ENCODE data around the gene FRMD4A. TPM values are rescaled to one million over a fixed set of nuclear protein-coding genes. Genes with fewer than 3 reads are reported as not detected.
A peak's percentile ranks its signal among the peaks of the same experiment; 100 is the strongest.
"Not testable (repeated sequence)": the region's sequence is repeated elsewhere in the genome, so short reads cannot be mapped to it uniquely, and the experiment has no call there.

The FRMD4A gene
- total RNA-seq, 1 donor from 2014 or later = 236 TPM

GRCh38 chr10:13957856-13958255, 372.9 kb downstream of the FRMD4A start:
- TF ChIP-seq CTCF (IDR thresholded peaks at IDR 0.05) = no peak
- Mint-ChIP-seq H3K4me1 (ENCODE audit: unreplicated experiment) (peaks cover 90% of the 10 kb centered on the region), H3K27me3 (ENCODE audit: unreplicated experiment) (no peaks in the 10 kb centered on the region), H3K27ac (ENCODE audit: unreplicated experiment) (peak overlapping the region; percentile 92), H3K36me3 (ENCODE audit: unreplicated experiment) (peaks cover 23% of the 10 kb centered on the region), H3K9me3 (ENCODE audit: unreplicated experiment) (peaks cover 4% of the 10 kb centered on the region), H3K4me3 (ENCODE audit: unreplicated experiment) (no peak overlapping the region)
- DNase-seq (ENCODE audit: extremely low spot score, unreplicated experiment) = no peak

DNA sequence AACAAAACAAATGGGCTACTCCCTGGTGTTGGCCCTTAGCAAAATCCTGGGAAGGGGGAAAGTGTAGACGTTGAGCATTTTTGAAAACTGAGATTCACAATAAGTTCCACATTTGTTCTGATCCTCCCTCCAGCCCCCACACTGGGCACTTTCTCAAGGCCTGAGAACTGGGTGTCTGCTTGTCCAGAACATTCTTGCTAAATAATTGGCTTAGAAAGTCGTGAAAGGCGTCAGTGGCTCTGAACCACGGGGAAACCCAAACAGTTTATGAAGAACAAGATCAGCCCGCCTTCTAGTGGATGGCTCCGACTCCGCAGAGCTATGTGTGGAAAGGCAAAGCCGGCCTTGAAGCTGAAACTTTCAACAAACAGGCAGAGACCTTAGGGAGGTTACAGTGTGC, 373.9 kb downstream of the FRMD4A start:
- peak; percentile 7 for TF ChIP-seq CTCF (IDR thresholded peaks at IDR 0.05)
- Mint-ChIP-seq H3K27me3 (ENCODE audit: unreplicated experiment) (no peaks in the 10 kb centered on the region), H3K4me3 (ENCODE audit: unreplicated experiment) (no peak overlapping the region), H3K36me3 (ENCODE audit: unreplicated experiment) (peaks cover 22% of the 10 kb centered on the region), H3K4me1 (ENCODE audit: unreplicated experiment) (peaks cover 80% of the 10 kb centered on the region), H3K27ac (ENCODE audit: unreplicated experiment) (peak overlapping the region; percentile 92), H3K9me3 (ENCODE audit: unreplicated experiment) (peaks cover 4% of the 10 kb centered on the region)
- DNase-seq (ENCODE audit: extremely low spot score, unreplicated experiment) = no peak

- H3K4me1 Mint-ChIP-seq (ENCODE audit: unreplicated experiment) = peaks cover 76% of the 10 kb centered on the region
- H3K27me3 Mint-ChIP-seq (ENCODE audit: unreplicated experiment) = no peaks in the 10 kb centered on the region
- H3K9me3 Mint-ChIP-seq (ENCODE audit: unreplicated experiment) = peaks cover 4% of the 10 kb centered on the region
- TF ChIP-seq CTCF (IDR thresholded peaks at IDR 0.05) = no peak
- no peak overlapping the region for H3K4me3 Mint-ChIP-seq (ENCODE audit: unreplicated experiment)
- no peak for DNase-seq (ENCODE audit: extremely low spot score, unreplicated experiment)
- peaks cover 22% of the 10 kb centered on the region for H3K36me3 Mint-ChIP-seq (ENCODE audit: unreplicated experiment)
- H3K27ac Mint-ChIP-seq (ENCODE audit: unreplicated experiment) = peak overlapping the region; percentile 92
These were observed 375.2 kb downstream of the FRMD4A start for GRCh38 chr10:13955409-13956068.

DNA sequence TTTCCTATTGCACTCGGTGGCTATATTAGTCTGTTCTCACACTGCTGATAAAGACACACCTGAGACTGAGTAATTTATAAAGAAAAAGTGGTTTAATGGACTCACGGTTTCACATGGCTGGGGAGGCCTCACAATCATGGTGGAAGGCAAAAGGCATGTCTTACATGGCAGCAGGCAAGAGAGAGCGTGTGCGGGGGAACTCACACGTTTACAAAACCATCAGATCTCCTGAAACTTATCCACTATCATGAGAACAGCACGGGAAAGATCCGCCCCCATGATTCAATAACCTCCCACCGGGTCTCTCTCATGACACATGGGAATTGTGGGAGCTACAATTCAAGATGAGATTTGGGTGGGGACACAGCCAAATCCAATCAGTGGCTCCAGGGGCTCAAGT, 376.5 kb downstream of the FRMD4A start:
- not testable (repeated sequence) for H3K27me3 Mint-ChIP-seq (ENCODE audit: unreplicated experiment); DNase-seq (ENCODE audit: extremely low spot score, unreplicated experiment); H3K9me3 Mint-ChIP-seq (ENCODE audit: unreplicated experiment); H3K4me3 Mint-ChIP-seq (ENCODE audit: unreplicated experiment)
- Mint-ChIP-seq H3K4me1 (ENCODE audit: unreplicated experiment) (peaks cover 76% of the 10 kb centered on the region), H3K27ac (ENCODE audit: unreplicated experiment) (peak overlapping the region; percentile 60), H3K36me3 (ENCODE audit: unreplicated experiment) (peaks cover 22% of the 10 kb centered on the region)

DNA sequence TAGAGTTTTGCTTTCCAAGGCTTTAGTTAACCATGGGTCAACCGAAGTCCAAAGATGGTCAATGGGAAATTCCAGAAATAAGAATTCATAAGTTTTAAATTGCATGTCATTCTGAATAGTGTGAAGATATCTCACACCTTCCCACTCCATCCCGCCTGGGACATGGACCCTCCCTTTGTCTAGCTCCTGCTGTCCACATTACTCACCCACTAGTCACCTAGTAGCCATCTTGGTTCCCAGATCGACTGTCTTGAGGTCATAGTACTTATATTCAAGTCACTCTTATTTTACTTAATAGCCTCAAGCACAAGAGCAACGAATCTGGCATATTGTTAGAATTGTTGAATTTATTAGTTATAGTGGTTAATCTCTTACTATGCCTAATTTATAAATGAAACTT, 377.4 kb downstream of the FRMD4A start:
- Mint-ChIP-seq H3K4me1 (ENCODE audit: unreplicated experiment) (peaks cover 75% of the 10 kb centered on the region), H3K9me3 (ENCODE audit: unreplicated experiment) (peaks cover 4% of the 10 kb centered on the region), H3K4me3 (ENCODE audit: unreplicated experiment) (no peak overlapping the region), H3K36me3 (ENCODE audit: unreplicated experiment) (peaks cover 23% of the 10 kb centered on the region), H3K27ac (ENCODE audit: unreplicated experiment) (peak overlapping the region; percentile 60), H3K27me3 (ENCODE audit: unreplicated experiment) (no peaks in the 10 kb centered on the region)
- DNase-seq (ENCODE audit: extremely low spot score, unreplicated experiment) = no peak
- no peak for TF ChIP-seq CTCF (IDR thresholded peaks at IDR 0.05)

Measured in osteocyte (in vitro differentiated cells).